H9 (cell line): ENCODE results near the gene USP13. TPM values are rescaled to one million over a fixed set of nuclear protein-coding genes. Genes with fewer than 3 reads are reported as not detected.

ENCODE experiments used
- DNase-seq: peaks from one replicate; pipeline ENCODE4 v3.0.0-alpha.2; 2017
- H2AFZ ChIP-seq: one replicate; pipeline ENCODE4 v1.6.1; 2013; ENCODE audit warnings: mild to moderate bottlenecking, low read length, control low read depth, moderate library complexity
- H2AK5ac ChIP-seq: 2 replicates; pipeline ENCODE4 v1.6.1; 2013; ENCODE audit warnings: low read length, control low read depth, mixed read lengths; ENCODE audit not compliant: insufficient read length
- H2BK120ac ChIP-seq: one replicate; pipeline ENCODE4 v1.6.1; 2013; ENCODE audit warnings: low read depth, mild to moderate bottlenecking, low read length, control low read depth, inconsistent platforms; ENCODE audit not compliant: poor library complexity, severe bottlenecking
- H2BK12ac ChIP-seq: 2 replicates; pipeline ENCODE4 v1.6.1; 2013; ENCODE audit warnings: low read length, control low read depth, mixed read lengths, low read depth; ENCODE audit not compliant: insufficient read length
- H2BK15ac ChIP-seq: 2 replicates; pipeline ENCODE4 v1.6.1; 2013; ENCODE audit warnings: low read depth, low read length, control low read depth
- H2BK20ac ChIP-seq: one replicate; pipeline ENCODE4 v1.6.1; 2013; ENCODE audit warnings: low read depth, mild to moderate bottlenecking, low read length, control low read depth, inconsistent platforms; ENCODE audit not compliant: poor library complexity, severe bottlenecking
- H2BK5ac ChIP-seq: 2 replicates; pipeline ENCODE4 v1.6.1; 2013; ENCODE audit warnings: low read length, control low read depth, mixed read lengths; ENCODE audit not compliant: insufficient read length
- H3K14ac ChIP-seq: 2 replicates; pipeline ENCODE4 v1.6.1; 2013; ENCODE audit warnings: low read length, control low read depth; ENCODE audit not compliant: insufficient read depth
- H3K18ac ChIP-seq: 2 replicates; pipeline ENCODE4 v1.6.1; 2013; ENCODE audit warnings: low read depth, mild to moderate bottlenecking, mixed read lengths, low read length, control low read depth; ENCODE audit not compliant: insufficient read length
- H3K23ac ChIP-seq: 2 replicates; pipeline ENCODE4 v1.6.1; 2013; ENCODE audit warnings: low read length, control low read depth, mixed read lengths, low read depth; ENCODE audit not compliant: insufficient read length
- H3K23me2 ChIP-seq: 2 replicates; pipeline ENCODE4 v1.6.1; 2013; ENCODE audit warnings: low read depth, mild to moderate bottlenecking, mixed read lengths, low read length, control low read depth; ENCODE audit not compliant: insufficient read length, poor library complexity, severe bottlenecking
- H3K27ac ChIP-seq: 2 replicates; pipeline ENCODE4 v1.5.1; 2013; ENCODE audit warnings: low read length, control low read depth, mixed read lengths, low read depth; ENCODE audit not compliant: insufficient read length
- H3K27me3 ChIP-seq: 2 replicates; pipeline ENCODE4 v1.6.1; 2013; ENCODE audit warnings: low read length, control low read depth, inconsistent platforms; ENCODE audit not compliant: insufficient read depth
- H3K4ac ChIP-seq: 2 replicates; pipeline ENCODE4 v1.6.1; 2013; ENCODE audit warnings: low read depth, mild to moderate bottlenecking, control low read depth, inconsistent platforms, low read length, moderate library complexity
- H3K4me1 ChIP-seq: 2 replicates; pipeline ENCODE4 v1.6.1; 2013; ENCODE audit warnings: low read length, control low read depth, inconsistent platforms; ENCODE audit not compliant: insufficient read depth
- H3K4me2 ChIP-seq: 2 replicates; pipeline ENCODE4 v1.6.1; 2013; ENCODE audit warnings: low read length, control low read depth, mixed read lengths; ENCODE audit not compliant: insufficient read length, insufficient read depth
- H3K56ac ChIP-seq: 2 replicates; pipeline ENCODE4 v1.6.1; 2013; ENCODE audit warnings: low read depth, mild to moderate bottlenecking, mixed read lengths, low read length, control low read depth; ENCODE audit not compliant: insufficient read length
- H3K79me1 ChIP-seq: 2 replicates; pipeline ENCODE4 v1.6.1; 2013; ENCODE audit warnings: low read depth, mild to moderate bottlenecking, moderate library complexity, low read length, control low read depth, inconsistent platforms; ENCODE audit not compliant: insufficient read depth, poor library complexity, severe bottlenecking
- H3K79me2 ChIP-seq: 2 replicates; pipeline ENCODE4 v1.6.1; 2013; ENCODE audit warnings: low read length, control low read depth, inconsistent platforms; ENCODE audit not compliant: insufficient read depth
- H3K9ac ChIP-seq: 2 replicates; pipeline ENCODE4 v1.6.1; 2013; ENCODE audit warnings: low read length, control low read depth, mixed read lengths; ENCODE audit not compliant: insufficient read length; ENCODE audit errors: extremely low read depth
- H3K9me3 ChIP-seq: one replicate; pipeline ENCODE4 v1.6.1; 2013; ENCODE audit warnings: low read depth, low read length, inconsistent platforms; ENCODE audit not compliant: control insufficient read depth
- H3T11ph ChIP-seq: one replicate; pipeline ENCODE4 v1.6.1; 2013; ENCODE audit warnings: mild to moderate bottlenecking, low read length, control low read depth, inconsistent platforms
- H4K20me1 ChIP-seq: one replicate; pipeline ENCODE4 v1.6.1; 2013; ENCODE audit not compliant: control insufficient read depth, insufficient read length, insufficient read depth
- H4K5ac ChIP-seq: 2 replicates; pipeline ENCODE4 v1.6.1; 2013; ENCODE audit warnings: low read depth, mild to moderate bottlenecking, mixed read lengths, low read length, control low read depth; ENCODE audit not compliant: insufficient read length
- H4K8ac ChIP-seq: replicated peaks from 2 replicates; pipeline ENCODE4 v1.6.1; 2013; ENCODE audit warnings: low read length, control low read depth, mixed read lengths, low read depth; ENCODE audit not compliant: insufficient read length
- H4K91ac ChIP-seq: 2 replicates; pipeline ENCODE4 v1.6.1; 2013; ENCODE audit warnings: low read depth, mild to moderate bottlenecking, moderate library complexity, mixed read lengths, low read length, control low read depth; ENCODE audit not compliant: insufficient read length
- H3K27ac Mint-ChIP-seq, 3 experiments: 2 replicates in 2 of 3; 3 replicates in 1 of 3; pipeline ENCODE4 v1.8.0; 2020 to 2021; ENCODE audit warnings: mixed read lengths in 3 of 3, mild to moderate bottlenecking in 1 of 3, moderate library complexity in 1 of 3
- H3K27me3 Mint-ChIP-seq: 2 replicates; pipeline ENCODE4 v1.8.0; 2021; ENCODE audit warnings: low read depth, mild to moderate bottlenecking, moderate library complexity, mixed read lengths
- H3K36me3 Mint-ChIP-seq, 3 experiments: 2 replicates in 2 of 3; 3 replicates in 1 of 3; pipeline ENCODE4 v1.8.0; 2020 to 2021; ENCODE audit warnings: low read depth in 3 of 3, mixed read lengths in 3 of 3; ENCODE audit not compliant: insufficient read depth in 1 of 3
- H3K4me1 Mint-ChIP-seq, 2 experiments: 2 replicates each; pipeline ENCODE4 v1.8.0; 2020; ENCODE audit warnings: mixed read lengths in 2 of 2
- H3K4me3 Mint-ChIP-seq, 2 experiments: 2 replicates in 1 of 2; 3 replicates in 1 of 2; pipeline ENCODE4 v1.8.0; 2020 to 2021; ENCODE audit warnings: mild to moderate bottlenecking in 2 of 2, mixed read lengths in 2 of 2, moderate library complexity in 1 of 2
- H3K9me3 Mint-ChIP-seq, 2 experiments: 2 replicates in 1 of 2; 3 replicates in 1 of 2; pipeline ENCODE4 v1.8.0; 2020; ENCODE audit warnings: mild to moderate bottlenecking in 2 of 2, mixed read lengths in 2 of 2, moderate library complexity in 1 of 2
- WGBS: extraction: QIAGEN DNeasy Blood & Tissue Kit; methylation state at CpG from one replicate; pipeline ENCODE4 v1.1.7; 2013; ENCODE audit warnings: missing lambda C conversion rate, low lambda C conversion rate, mixed read lengths; ENCODE audit not compliant: insufficient read length; ENCODE audit errors: extremely low coverage; 5-methylcytosine and 5-hydroxymethylcytosine counted together
- total RNA-seq: library from RNA; stranded (reverse); gene quantifications from 2 replicates; pipeline ENCODE4 v1.2.1, GENCODE V29; 2021
- TF ChIP-seq, protein P1 (sequence below): fragments of 200-600 bp; sonication (generic); conservative IDR thresholded peaks from 3 replicates; pipeline ENCODE4 v1.8.0; 2021; ENCODE audit warnings: antibody characterized with exemption, mild to moderate bottlenecking

The USP13 gene
- total RNA-seq, 1 experiment from 2014 or later = 26.7 TPM

- Histone ChIP-seq H2BK15ac (no peak overlapping the region), H2AFZ (no peak overlapping the region), H3K4ac (no peak overlapping the region), H2BK5ac (no peak overlapping the region), H2BK12ac (no peak overlapping the region), H4K91ac (no peak overlapping the region), H3K23ac (no peak overlapping the region), H3K27me3 (no peaks in the 10 kb centered on the region), H2BK20ac (no peak overlapping the region), H3K56ac (no peak overlapping the region), H3K14ac (no peak overlapping the region), H3K27ac (no peak overlapping the region), H4K20me1 (no peaks in the 10 kb centered on the region), H2BK120ac (no peak overlapping the region), H4K8ac (no peak overlapping the region), H3K4me2 (no peak overlapping the region), H3K18ac (no peak overlapping the region), H3K9me3 (no peaks in the 10 kb centered on the region), H3K9ac (no peak overlapping the region), H3K79me2 (no peaks in the 10 kb centered on the region), H3K23me2 (no peaks in the 10 kb centered on the region), H2AK5ac (no peak overlapping the region), H3K4me1 (no peaks in the 10 kb centered on the region), H4K5ac (no peak overlapping the region), H3T11ph (no peak overlapping the region), H3K79me1 (no peaks in the 10 kb centered on the region)
- Mint-ChIP-seq H3K27ac (0 out of 7 replicates have a peak overlapping the region, but pooled peaks of 1 of the 3 experiments have one; percentile 43), H3K36me3 (peaks cover 8 to 23% (median 12%) of the 10 kb centered on the region in 3 experiments), H3K4me1 (peaks cover 28 to 29% of the 10 kb centered on the region in 2 experiments), H3K27me3 (no peaks in the 10 kb centered on the region), H3K9me3 (no peaks in the 10 kb centered on the region), H3K4me3 (no peak overlapping the region)
- TF ChIP-seq, protein P1, sequence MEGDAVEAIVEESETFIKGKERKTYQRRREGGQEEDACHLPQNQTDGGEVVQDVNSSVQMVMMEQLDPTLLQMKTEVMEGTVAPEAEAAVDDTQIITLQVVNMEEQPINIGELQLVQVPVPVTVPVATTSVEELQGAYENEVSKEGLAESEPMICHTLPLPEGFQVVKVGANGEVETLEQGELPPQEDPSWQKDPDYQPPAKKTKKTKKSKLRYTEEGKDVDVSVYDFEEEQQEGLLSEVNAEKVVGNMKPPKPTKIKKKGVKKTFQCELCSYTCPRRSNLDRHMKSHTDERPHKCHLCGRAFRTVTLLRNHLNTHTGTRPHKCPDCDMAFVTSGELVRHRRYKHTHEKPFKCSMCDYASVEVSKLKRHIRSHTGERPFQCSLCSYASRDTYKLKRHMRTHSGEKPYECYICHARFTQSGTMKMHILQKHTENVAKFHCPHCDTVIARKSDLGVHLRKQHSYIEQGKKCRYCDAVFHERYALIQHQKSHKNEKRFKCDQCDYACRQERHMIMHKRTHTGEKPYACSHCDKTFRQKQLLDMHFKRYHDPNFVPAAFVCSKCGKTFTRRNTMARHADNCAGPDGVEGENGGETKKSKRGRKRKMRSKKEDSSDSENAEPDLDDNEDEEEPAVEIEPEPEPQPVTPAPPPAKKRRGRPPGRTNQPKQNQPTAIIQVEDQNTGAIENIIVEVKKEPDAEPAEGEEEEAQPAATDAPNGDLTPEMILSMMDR = no peak
- DNase-seq = no peak
- no CpG with 5 or more reads among the region's 4 CpGs for WGBS
These were observed 43.0 kb downstream of the USP13 start for GRCh38 chr3:179695672-179696313.
